ENCODE data around the gene ADGRE3.

DNA sequence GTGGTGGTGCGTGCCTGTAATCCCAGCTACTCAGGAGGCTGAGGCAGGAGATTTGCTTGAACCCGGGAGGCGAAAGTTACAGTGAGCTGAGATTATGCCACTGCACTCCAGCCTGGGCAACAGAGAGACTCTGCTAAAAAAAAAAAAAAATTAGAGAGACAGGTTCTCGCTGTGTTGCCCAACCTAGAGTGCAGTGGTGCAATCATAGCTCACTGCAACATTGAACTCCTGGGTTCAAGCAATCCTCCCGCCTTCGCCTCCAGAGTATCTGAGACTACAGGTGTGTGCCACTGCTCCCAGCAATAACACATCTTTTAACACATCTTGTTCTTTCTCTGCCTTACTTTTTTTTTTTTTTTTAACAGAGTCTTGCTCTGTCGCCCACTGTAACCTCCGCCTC is 59.0 kb downstream of the ADGRE3 start:
- TF ChIP-seq, protein P1, sequence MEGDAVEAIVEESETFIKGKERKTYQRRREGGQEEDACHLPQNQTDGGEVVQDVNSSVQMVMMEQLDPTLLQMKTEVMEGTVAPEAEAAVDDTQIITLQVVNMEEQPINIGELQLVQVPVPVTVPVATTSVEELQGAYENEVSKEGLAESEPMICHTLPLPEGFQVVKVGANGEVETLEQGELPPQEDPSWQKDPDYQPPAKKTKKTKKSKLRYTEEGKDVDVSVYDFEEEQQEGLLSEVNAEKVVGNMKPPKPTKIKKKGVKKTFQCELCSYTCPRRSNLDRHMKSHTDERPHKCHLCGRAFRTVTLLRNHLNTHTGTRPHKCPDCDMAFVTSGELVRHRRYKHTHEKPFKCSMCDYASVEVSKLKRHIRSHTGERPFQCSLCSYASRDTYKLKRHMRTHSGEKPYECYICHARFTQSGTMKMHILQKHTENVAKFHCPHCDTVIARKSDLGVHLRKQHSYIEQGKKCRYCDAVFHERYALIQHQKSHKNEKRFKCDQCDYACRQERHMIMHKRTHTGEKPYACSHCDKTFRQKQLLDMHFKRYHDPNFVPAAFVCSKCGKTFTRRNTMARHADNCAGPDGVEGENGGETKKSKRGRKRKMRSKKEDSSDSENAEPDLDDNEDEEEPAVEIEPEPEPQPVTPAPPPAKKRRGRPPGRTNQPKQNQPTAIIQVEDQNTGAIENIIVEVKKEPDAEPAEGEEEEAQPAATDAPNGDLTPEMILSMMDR (conservative IDR thresholded peaks at IDR 0.05; ENCODE audit: low read depth, low read length) = no peak
- TF ChIP-seq EZH2 (IDR thresholded peaks at IDR 0.05; ENCODE audit: low read length, unreplicated experiment) = no peak
- no peak for TF ChIP-seq EZH2phosphoT487 (IDR thresholded peaks at IDR 0.05; ENCODE audit: borderline replicate concordance, low read length)
